22Rv1 (cell line): Measurements from ENCODE around the gene TDG.

Experiments used
- H3K27ac ChIP-seq: fragments of 450-650 bp; 2 replicates; pipeline ENCODE4 v1.5.1; 2017
- CTCF ChIP-seq: fragments of 450-650 bp; IDR thresholded peaks from 2 replicates; pipeline ENCODE4 v1.5.1; 2017; ENCODE audit warnings: mild to moderate bottlenecking
- ZFX ChIP-seq: fragments of 450-650 bp; IDR thresholded peaks from 2 replicates; pipeline ENCODE4 v1.6.1; 2017; ENCODE audit warnings: antibody characterized with exemption, borderline replicate concordance

The TDG gene

GRCh38 chr12:103965590-103966504 lies at the start of gene TDG:
Gene TDG (plus strand): TSS chr12:103965872. CDS start chr12:103966038, 166 bp downstream.
- peak; percentile 52 for TF ChIP-seq CTCF
- TF ChIP-seq ZFX = no peak
- peak within 1 kb of the TSS; percentile 86 for H3K27ac ChIP-seq

- no peak overlapping the region for H3K27ac ChIP-seq
- no peak for TF ChIP-seq CTCF
- no peak for TF ChIP-seq ZFX
These were observed 47.8 kb upstream of the TDG start for GRCh38 chr12:103917873-103918272.

GRCh38 chr12:103924761-103925641 lies 40.7 kb upstream of the TDG start:
- H3K27ac ChIP-seq = no peak overlapping the region
- TF ChIP-seq ZFX (no peak), CTCF (no peak)

- H3K27ac ChIP-seq = peak overlapping the region; percentile 89
- TF ChIP-seq CTCF (no peak), ZFX (no peak)
These were observed 37.0 kb upstream of the TDG start for GRCh38 chr12:103928682-103929045.

GRCh38 chr12:103929046-103929783 lies 36.5 kb upstream of the TDG start:
- peak overlapping the region; percentile 89 for H3K27ac ChIP-seq
- no peak for TF ChIP-seq ZFX

GRCh38 chr12:103929784-103930033 lies 36.0 kb upstream of the TDG start:
- TF ChIP-seq ZFX = no peak
- peak overlapping the region; percentile 89 for H3K27ac ChIP-seq

- no peak for TF ChIP-seq ZFX
- no peak for TF ChIP-seq CTCF
- H3K27ac ChIP-seq = peak within 1 kb of the TSS; percentile 89
These were observed 35.5 kb upstream of the TDG start, which contains the start of gene HSP90B1 for GRCh38 chr12:103930034-103930786. Gene HSP90B1 (plus strand): TSS chr12:103930410. CDS start chr12:103930516, 106 bp downstream.
